Stimulated activated CD4-positive, alpha-beta T cell treated with anti-CD3 and anti-CD28 coated beads, Interleukin-1b, Interleukin-23, amount 100 ng/mL, for 24 hours (primary cell): ENCODE data around the gene WRNIP1.
"Not testable (repeated sequence)": the region's sequence is repeated elsewhere in the genome, so short reads cannot be mapped to it uniquely, and the experiment has no call there.

ENCODE experiments used
- DNase-seq, 4 experiments: peaks; one replicate each; pipeline ENCODE4 v3.0.0-alpha.2; 2020; ENCODE audit warnings: low read depth in 4 of 4, low spot score in 1 of 4

Gene WRNIP1

DNA sequence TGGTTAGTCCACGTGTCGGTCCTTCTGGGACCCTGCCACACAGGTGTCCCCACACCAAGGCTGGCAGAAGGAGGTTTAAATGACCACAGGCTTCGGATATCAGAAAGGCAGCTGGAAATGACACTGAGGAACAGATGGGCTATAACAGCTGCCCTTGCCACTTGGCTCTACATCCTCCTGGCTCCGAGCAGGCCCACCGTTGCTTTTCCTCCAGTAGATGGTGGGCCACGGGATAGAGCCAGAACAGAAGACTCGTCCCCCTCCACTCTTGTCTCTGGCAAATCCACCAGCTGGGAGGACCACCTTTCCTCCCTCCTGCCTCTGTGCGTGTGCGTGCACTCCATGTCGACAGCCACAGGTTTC, 17.6 kb downstream of the WRNIP1 start:
- no peak for DNase-seq

DNA sequence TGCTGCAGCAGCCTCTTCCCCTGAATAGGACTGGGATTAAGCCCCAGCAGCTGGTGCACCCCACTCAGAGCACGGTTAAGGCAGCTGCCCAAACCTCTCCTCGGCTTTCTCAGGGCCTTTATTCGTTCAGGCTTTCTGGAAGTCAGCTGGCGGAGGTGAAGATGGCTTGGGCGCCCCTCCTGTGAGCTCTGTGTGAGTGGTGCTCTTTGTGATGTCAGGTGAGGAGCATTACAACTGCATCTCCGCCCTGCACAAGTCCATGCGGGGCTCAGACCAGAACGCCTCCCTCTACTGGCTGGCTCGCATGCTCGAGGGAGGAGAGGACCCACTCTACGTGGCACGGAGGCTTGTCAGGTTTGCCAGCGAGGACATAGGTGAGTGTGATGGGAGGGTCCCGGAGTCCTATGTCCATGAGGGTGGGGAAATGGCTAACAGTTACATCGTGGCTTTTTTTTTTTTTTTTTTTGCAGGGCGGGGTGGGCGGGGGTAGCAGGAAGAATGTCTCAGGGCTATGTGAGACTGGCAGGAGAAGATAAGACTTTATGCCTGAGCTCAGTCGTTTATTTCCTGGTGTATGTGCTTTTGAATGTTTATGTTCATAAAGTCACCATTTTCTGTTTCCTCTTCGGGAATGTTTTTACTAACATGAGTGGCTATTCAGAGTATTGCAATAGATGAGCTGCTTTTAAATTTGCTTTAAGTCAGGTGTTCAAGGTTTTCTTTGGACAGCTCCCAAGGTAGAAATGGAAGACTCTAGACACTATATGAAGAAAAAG, 18.2 kb downstream of the WRNIP1 start:
- no peak for DNase-seq

DNA sequence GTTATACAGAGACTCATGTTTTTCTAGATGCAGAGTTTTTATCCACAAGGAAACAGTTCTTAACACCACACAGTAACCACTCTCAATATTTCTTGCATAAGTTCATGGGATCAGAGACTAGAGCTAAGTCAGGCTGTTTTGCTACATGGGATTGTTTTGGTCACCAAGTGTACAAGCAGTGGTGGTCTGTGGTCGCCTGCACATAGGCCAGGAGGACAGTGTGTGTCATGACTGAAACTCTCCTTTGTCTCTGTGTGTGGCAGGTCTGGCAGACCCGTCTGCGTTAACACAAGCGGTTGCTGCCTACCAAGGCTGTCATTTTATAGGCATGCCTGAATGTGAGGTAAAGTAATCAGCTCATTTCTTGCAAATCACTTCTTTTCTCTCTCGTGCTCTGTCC, 18.9 kb downstream of the WRNIP1 start:
- DNase-seq: no peak

DNA sequence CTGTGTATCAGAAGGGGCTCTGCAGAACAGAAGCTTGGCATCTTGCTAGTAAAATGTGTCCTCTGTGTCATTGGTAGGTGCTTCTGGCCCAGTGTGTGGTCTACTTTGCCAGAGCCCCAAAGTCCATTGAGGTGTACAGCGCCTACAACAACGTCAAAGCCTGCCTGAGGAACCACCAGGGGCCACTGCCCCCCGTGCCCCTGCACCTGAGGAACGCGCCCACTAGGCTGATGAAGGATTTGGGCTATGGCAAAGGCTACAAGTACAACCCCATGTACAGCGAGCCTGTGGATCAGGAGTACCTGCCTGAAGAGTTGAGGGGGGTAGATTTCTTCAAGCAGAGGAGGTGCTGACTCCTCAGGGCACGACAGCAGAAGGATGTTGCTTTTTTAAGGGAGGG, 19.7 kb downstream of the WRNIP1 start:
- DNase-seq: no peak

DNA sequence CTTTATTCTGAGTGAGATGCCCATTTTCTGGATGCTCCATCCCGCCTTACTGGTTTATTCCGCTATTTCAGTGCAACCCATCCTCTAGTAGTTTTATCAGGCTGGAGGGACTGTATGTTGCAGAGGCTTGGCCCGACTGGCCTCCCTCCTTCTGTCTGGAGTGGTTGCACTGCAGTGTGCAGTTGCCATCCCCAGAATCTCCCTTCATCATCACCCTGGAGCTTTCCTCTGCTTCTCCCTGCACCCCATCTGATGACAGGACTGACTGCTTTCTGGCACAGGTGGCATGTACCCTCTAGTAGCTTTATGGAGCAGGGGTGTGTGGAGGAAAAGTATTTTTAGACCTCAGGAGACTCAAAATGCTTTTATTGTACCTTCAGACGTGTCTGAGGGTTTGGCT, 21.1 kb downstream of the WRNIP1 start:
- no peak for DNase-seq

DNA sequence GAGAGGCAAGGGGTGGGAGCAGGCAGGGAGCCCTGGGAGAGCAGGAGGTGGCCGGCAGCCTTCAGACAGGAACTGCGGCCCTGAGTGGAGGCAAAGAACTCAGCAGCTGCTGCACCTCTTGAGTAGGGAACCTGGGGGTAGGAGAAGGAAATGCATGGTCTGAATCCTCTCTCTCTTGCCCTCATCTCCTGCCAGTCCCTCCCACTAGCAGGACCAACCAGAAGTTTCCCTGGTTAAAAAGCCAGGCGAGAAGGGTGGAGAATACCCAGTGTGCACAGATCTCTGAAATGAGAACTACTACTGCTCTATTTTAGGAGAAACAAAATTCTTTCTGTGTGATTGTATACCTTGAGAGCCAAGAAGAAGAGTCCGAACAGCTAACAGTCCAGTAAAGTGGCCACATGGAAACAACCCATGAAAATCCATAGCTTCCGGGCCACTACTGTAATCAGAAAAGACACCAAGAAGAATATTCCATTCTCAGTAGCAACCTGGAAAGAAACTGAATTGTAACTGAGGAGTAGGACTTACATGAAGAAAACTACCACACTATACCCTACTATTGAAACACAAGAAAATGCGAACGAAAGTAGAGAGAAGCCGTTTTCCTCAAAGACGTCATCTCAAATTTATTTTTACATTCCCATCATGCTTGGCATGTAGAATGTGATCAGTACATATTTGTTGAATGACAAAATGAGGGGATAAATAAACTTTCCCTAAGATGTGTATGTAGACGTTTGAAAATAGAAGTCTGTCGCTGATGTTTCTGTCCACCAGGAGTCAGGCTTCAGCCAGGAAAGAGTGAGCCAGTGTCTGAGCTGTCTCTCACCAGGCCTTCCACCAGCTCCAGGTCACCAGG, 25.6 kb downstream of the WRNIP1 start:
- peak in 2 of 4 experiments; percentile 7 to 30 for DNase-seq

DNA sequence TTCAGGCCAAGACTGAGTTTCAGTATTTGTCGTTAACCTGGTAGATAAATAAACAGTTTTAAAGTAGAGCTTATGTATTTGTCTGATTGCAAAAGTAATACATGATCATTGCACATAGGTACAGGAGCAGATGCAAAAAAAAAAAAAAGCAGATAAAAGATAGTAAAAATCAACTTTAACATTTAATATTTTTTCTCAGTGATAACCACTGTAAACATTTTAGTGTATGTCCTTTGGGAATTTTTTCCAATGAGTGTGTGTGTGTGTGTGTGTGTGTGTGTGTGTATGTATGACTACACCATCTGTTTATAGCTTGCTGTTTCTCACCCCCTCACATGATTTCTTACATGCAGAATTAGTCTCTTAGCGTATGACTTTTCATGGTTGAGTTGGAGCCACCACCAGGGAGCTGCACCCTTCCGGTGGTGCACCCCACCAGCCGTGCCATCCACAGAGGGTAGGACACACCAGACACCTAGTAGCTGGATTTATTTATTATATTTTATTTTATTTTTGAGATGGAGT, 26.3 kb downstream of the WRNIP1 start:
- DNase-seq: no peak

DNA sequence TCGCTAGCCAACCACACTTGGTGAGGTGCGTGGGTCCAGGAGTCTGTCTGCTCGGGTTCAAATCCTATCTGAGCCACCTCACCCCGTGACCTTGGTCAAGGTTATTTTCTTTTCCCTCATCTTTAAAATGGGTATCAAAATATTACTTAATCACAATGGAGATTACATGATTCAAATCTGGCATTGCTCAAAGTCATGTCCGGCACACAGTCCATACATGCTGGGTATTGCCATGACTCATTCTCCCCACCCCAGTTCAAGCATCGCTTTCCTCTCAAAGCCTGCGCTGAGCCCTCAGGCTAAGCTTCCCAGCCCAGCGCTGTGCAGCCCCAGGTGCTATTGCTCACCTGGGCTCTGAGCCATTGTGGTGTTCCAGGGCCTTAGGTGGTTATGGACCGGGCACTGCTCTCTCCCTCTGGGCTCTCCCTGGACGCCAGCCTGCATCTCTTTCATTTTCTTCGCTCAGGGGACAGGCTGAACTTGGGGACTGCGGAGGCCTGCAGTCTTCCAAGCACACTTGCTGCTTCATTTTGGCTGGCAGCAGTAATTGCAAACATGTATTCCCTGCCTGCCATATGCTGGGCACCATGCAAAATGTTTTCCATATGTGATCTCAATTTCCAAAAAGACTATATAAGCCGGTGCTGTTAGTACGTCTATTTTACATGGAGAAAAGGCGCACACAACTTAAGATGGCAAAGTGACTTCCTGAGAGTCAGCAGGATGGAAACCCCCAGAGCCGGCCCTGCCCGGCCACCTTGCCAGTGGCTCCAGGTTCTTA, 27.3 kb downstream of the WRNIP1 start:
- no peak for DNase-seq

DNA sequence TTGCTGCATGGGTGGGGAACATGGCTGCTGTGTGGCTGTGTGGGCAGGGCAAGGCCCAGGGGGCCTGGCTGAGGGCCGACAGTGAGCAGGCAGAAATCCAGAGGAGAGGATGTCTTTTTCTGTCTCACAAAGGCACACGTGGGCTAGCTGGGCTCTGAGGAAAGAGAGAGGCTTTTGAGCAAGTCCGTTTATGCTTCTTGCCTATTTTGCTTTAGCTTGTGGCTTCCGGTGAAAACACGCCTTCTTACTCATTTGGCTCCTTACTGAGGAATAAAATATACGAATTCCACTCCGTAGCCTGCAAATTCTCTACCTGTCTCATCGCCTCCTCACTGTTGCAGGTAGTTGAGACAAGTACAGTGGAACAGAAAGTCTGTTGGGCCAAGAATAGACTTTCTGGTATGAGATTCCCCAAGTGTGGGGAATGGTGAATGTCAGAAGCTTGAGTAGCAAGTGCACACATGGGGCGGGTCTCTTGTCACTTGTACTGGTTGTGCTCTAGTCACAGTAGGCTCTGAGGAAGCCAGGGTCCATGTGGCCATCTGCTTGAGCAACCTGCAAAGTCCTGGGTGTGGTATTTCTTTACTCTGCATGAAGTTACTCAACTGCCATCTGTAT, 28.4 kb downstream of the WRNIP1 start:
- peak in 1 of 4 experiments; percentile 17 for DNase-seq

DNA sequence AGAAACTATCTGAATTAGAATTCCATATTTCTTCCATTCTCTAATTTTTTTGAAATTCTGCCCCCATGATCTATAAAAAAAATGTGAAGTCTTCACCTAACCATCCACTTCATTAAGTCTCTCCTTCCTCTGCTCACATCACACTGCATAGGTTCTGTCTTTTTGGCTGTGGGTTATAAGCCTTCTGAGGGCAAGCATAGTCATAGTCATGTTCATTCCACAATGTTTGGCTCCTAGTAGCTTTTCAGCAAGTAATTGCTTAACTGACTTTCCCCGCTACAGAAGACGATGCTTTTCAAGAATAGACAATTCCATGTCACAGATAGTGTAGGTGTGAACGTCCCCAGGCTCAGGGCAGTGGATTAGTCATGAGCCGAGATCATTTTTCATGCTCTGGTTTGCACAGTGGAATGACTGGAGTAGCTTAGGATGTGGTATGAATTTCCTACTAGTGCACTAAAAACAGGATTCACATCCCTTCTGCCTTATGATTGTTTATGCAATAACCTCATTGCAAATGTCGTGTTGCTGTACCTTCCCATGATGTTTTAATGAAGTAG, 29.1 kb downstream of the WRNIP1 start:
- no peak for DNase-seq

DNA sequence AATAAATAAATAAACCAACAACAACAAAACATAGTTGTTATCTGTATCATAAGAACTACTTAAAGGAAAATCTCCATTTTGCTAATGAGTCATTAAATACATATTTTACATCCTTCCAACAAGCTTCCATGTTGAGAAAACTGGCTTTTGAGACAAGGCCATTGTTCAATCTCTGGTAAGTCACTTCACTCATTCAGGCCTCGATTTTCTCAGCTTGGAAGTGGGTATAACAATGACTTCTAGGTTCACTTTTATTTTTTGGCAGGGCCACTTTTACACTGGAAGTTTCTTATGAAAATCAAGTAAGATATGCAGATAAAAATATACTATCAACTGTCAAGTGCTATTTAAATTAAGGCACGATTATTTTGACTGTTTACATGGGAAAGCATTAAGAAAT, 30.0 kb downstream of the WRNIP1 start:
- no peak for DNase-seq

DNA sequence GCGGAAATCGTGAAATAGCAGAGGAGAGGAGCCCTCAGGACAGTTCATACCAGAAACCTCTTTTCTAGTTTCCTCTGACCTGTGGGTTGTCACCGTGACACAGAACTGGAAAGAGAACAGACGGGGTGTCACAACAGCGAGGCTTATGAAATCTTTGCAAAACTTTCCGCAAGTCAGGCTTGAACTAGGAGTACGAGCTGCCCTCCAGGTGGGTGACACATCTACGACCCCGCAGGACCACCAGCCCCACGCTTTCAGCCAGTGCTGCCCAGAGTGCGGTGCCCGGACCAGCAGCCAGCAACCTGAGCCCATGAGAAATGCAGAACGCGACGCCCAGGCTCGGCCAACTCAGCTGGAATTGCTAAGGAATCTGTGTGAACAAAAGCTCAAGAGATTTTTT, 30.8 kb downstream of the WRNIP1 start:
- DNase-seq: no peak

DNA sequence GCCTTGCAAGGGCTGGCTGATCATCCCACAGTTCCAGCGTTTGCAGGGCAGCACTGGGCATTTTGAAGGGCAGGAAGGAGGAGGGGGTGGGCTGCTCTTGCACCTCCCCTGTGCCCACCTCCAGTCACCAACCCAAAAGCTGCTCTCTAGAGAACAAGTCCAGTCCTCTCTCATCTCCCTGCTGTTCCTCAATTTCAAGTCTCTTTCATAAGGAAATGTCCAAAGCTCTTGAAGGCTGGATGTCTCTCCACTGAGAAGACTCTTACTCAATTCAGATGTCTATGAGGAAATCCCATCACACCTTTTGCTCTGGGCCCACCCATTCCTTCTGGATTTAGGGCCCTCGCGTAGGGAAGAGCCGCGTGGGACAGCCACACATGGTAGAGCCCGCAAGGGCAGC, 31.7 kb downstream of the WRNIP1 start:
- no peak for DNase-seq

DNA sequence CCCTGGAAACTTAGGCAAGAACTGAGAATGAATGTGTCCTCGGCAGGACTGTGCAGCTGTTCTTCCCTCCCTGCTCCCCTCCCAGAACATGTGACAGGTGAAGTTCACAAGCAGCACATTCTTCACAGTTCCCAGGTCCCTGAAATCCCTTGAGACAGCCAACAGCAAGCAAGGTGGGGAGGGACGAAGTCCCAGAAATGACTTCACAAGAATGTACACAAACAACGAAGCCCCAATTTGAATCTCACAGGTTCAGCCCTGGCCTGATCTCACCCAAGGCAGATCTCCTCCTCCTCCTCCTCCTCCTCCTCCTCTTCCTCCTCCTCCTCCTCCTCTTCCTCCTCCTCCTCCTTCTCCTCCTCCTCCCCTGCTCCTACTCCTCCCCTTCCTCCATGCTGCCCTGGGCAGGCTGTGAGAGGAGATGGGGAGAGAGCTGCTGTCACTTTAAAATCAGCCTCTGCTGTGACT, 32.4 kb downstream of the WRNIP1 start:
- DNase-seq: no peak

DNA sequence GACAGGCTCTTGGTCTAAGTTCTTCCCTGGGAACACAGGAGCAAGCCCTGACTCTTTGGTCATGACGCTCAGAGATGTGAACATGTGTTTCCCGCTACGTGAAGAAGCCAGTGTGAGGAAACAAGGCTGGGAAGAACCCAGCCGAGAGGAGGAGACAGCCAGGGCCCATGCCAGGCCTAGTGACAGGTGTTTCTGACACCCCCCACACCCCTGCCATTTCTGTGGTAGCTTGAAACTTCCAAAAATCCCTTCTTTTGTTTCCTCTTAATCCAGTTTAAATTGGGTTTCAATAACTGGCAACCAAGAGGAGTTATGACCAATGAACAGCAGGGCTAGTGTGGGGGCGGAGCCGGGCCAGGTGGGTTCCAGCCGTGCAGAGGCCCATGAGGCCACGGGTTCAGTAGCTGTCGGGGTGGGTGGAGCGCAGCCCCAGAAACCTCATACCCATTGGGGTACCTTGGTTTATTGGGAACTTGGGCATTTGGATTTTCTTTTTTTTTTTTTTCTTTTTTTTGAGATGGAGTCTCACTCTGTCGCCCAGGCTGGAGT, 33.5 kb downstream of the WRNIP1 start:
- no peak for DNase-seq

DNA sequence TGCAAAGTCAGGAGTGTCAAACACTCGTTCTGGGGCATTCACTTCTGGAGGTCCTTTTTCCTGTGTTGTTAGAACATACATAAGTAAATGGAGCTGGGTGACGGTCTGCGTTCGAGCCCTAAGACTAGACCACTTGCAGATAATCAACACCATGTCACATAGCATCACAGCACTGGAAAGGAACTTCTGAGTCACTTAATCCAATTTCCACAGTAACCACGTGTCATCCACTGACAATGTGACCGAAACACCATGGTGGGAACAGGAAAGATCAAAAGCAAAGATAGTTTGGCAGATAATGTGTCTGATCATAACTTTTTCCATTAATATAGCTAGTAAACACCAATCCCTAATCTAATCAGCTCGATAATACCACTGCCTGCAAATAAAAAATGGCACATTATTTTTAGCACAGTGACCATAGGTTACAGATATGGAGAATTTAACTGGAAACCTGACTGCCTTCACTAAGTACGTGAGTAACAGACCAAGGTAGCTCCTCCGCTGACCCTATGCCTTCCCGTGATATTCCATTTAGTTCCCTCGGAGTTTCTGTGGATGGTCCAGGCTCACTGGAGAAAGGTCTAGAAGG, 34.8 kb downstream of the WRNIP1 start:
- DNase-seq: no peak

DNA sequence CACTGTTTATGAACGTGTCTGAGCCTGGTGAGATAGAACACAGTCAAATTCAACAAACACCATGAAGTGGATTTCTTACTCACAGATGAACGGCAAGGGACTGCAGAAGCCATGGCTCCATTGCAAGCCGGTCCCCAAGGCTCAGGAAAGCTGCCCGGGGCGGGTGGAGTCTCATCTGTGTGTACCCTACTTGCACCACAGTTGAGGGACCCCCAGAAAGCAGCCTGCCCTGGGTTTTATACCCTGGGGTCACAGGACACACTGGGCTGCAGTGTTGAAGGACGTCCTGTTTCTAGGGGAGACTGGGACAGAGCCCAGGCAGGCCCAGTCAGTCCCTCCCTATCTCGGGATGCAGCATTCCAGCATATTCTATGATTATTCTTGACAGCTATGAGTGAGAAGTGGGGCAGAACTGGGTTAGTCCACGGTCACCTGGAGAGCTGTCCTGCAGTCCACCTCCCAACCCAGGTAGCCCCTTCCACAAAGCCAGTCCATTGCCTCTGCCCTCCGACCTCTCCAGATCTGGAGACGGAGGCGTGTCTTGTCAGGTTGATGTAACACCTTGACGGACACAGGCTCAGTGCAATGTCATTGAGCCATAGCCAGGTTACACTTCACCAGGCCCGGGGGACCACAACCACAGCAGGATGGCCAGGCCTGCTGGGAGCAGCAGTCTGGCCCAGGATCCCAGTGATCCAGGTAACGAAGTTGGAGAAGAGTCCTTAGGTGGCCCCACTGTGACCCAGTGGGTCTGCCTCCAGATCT, 35.5 kb downstream of the WRNIP1 start:
- no peak for DNase-seq

DNA sequence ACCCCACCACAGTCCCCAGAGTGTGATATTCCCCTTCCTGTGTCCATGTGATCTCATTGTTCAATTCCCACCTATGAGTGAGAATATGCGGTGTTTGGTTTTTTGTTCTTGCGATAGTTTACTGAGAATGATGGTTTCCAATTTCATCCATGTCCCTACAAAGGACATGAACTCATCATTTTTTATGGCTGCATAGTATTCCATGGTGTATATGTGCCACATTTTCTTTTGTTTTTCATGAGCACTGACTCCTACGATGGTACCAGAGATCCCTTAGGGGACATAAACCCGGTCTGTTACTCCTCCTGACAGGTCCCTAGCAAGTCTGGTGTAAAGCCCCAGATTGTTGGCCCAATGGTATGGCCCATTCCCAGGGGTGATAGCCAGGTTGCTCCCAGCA, 36.5 kb downstream of the WRNIP1 start:
- not testable (repeated sequence) for DNase-seq

DNA sequence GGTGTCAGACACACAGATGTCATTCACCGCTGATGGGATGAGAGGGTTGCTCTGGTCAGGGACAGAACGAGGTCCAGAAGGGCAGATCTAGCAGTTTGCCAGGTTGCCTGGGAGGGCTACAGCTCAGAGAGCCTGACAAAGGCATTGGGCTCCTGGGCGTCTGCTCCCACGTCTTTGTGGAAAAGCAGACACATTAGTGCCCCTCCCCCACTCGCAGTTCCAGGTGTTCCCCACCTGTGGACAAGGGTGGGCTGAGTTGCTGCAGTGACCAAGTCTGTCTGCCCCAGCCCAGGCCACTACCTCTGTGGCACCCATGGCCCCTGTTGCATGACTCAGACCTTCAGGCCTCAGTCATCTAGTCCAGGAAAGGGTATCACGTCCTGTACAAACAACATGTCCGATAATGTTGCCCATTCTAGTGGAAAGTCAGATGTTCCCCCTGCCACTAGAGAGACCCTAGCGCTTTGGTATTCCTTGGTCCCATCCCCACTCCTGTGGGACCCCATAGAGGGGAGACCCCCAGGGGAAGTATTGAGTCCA, 37.4 kb downstream of the WRNIP1 start:
- no peak for DNase-seq
